Cardiac septum (tissue), 1 donor: ENCODE measurements around the gene MGAT5. TPM values are rescaled to one million over a fixed set of nuclear protein-coding genes. Genes with fewer than 3 reads are reported as not detected.
A peak's percentile ranks its signal among the peaks of the same experiment; 100 is the strongest.

Experiments used
- DNase-seq: peaks from one replicate; pipeline ENCODE4 v3.0.0-alpha.2; 2020; ENCODE audit warnings: low spot score
- intact Hi-C: fragments of 100-400 bp; cut with DNase I; formaldehyde crosslinking; loops from one replicate; pipeline ENCODE4 v1.14.0; 2022
- total RNA-seq: library from RNA; stranded (reverse); fragmentation: NEBNext Ultra II Directional; extraction: Animal tissue kit (Norgen Biotek cat#: 25700); gene quantifications from one replicate; pipeline ENCODE4 v1.2.1, GENCODE V29; 2021
- donor health status: DM: no; HTN: no; CAD: no.

Gene MGAT5
- total RNA-seq, 1 donor from 2014 or later: 75.3 TPM

DNA sequence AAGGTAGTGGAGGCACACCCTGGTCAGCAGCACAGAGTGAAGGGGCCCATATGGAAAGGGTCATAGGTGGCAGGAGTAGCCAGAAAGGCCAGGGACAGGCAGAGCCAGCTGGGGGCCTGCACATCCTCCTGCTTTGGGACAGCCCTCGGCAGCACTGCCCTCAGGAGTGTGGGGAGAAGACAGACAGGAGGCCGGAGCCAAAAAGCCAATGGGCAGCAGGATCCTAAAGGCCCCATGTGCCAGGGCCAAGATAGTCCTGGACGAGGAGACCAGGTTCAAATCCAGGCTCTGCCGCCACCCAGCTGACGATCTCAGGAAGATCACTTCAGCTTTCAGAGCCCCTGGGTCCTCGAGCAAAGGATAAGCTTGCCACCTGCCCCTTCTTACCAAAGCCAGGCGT lies 244.8 kb downstream of the MGAT5 start:
- peak; percentile 63 for DNase-seq
- intact Hi-C loops: no loop called here

DNA sequence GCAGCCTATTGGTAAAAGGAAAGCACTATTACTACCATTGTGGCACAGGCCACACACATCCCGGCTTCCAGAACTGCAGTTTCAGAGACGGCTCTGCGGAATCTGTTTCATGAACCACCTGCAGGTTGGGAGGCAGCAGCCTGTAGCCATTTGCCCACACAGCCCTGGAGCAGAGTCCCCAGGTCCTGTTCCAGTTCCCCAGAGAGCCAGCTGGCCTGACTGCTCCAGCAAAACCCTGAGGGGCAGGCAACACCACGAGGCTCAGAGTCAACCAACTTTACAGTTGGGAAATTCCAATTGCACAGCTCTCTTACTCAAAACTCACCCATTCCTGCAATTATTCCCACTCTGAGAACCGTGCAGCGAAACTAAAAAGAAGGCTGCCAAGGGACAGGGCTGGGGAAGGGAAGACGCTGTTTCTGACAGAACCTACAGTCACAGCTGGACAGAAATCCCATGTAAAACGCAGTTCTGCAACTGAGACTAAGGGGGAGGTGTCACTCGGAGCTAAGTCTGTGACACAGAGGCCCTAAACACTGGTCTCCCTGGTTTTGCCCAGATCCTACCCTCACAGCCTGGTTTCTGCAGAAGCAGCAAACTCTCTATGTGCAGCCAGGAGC lies 245.5 kb downstream of the MGAT5 start:
- DNase-seq: peak; percentile 44
- intact Hi-C loops: no loop called here

DNA sequence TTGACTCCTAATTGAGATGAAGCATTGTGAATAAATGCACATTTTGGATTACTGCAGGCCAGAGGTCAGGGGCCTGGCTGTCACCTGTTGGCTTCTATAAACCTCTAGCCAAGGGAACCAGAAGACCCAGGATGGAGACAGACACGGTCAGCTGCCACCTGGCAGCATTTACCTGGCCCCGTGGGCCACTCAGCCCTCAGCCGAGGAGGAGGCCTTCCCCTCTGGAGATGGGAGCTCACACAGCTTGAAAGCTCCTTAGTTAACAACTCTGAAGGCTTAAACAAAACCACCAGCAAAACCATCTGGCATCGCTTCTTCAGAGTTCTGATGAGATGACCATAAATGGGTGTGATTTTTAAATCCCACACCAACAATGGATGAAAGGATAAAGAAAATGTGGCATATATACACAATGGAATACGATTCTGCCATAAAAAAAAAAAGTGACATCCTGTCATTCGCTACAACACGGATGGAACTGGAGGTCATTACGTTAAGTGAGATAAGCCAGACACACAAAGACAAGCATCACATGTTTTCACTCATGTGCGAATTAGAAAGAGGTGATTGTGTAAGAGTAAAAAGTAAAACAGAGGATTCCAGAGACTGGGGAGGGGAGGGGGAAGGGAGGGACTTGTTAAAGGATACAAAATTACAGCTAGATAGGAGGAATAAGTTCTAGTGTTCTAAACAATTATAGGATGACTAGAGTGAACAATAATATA lies 246.5 kb downstream of the MGAT5 start:
- intact Hi-C loops: no loop called here
- DNase-seq: peak; percentile 57

DNA sequence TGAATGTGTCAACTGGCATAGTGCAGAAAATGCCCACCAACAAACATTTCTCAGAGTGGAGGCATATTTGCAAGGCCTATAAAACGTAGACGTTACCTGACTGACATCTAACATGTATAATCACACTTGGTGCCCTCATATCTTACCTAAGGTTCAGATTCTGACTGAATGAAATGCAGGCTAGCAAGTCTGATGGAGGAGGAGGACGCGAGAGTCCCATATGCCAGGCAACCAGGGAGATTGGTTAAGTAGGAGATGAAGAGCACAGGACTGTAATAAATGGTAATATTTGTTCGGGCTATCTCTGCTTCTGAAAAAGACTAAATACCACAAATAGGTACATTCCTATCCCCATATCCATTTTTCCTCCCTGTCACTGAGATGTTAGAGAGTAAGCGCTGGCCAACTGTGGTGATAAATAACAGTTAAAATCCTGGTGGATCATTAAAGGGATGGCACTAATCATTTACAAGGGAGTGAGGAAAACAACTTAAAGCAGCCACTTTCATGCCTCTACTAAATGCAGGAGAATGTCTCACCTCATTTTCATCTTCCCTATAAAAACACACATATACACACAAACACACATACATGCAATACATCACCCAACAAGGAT lies 247.7 kb downstream of the MGAT5 start:
- no peak for DNase-seq
- intact Hi-C loops: no loop called here

DNA sequence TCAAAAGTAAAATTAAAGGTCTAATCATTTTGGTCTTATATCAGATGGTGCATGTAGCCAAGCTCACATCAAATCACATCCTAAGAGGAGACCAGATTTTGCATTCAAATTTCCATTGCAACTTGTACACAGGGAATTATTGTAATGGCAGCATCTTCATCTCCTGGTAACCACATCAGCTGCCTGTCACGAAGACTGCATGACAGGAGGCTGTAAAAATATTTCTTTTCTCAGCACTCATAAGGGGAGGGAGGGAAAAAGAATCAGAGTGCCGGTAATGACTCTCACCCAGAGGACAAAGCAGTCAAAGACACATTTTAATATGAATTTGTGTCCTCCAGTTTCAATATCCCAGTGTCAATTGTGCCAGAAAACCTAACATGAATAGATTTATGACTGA lies 248.2 kb downstream of the MGAT5 start:
- no peak for DNase-seq
- intact Hi-C loops: no loop called here
